Stimulated activated CD4-positive, alpha-beta T cell treated with anti-CD3 and anti-CD28 coated beads, Interleukin-2, amount 100 ng/mL, for 24 hours (primary cell): ENCODE results near the gene AKAP10.
A peak's percentile ranks its signal among the peaks of the same experiment; 100 is the strongest.
"Not testable (repeated sequence)": the region's sequence is repeated elsewhere in the genome, so short reads cannot be mapped to it uniquely, and the experiment has no call there.

Source experiments
- DNase-seq, 2 donors: peaks; one replicate each; pipeline ENCODE4 v3.0.0-alpha.2; 2020

AKAP10 gene

DNA sequence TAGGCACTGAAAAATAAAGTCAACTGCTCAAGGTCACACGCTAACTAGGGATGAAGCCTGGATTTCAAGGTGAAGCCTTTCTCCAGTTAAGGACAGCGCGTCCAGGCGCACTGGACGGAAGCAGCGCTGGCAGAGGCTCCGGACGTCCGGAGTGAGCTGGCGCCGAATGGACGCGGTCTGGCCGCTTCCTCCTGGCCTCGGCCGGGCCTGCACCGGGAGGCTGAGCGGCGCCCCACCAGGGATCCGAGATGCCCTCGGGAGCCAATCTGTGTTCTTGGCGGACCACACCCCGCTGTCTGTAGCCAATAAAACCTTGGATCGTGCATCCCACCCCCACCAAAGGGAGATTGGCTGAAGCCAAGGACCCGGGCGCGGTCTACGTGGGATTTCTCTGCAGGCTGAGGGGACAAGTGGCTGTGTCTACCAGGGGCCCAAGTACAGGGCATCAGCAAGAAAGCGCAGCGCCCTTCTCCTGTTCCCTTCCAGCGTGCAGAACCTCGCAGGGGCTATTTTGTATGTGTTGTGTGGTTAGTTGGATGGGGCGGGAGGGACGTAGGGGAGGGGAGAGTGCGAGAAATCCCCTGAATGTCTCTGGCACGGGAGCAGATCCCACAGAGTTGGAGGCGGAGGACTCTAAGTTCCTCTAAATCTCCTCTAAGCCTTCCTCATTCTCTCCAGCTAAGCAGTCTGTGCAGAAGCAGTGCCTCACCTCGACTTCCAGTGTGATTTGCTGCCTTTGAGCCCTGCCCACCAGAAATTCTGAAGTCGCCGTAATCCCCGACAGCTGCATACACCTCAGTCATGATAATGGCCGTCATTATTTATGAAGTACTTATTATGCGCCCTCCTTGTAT is 2.5 kb upstream of the AKAP10 start:
- no peak for DNase-seq

DNA sequence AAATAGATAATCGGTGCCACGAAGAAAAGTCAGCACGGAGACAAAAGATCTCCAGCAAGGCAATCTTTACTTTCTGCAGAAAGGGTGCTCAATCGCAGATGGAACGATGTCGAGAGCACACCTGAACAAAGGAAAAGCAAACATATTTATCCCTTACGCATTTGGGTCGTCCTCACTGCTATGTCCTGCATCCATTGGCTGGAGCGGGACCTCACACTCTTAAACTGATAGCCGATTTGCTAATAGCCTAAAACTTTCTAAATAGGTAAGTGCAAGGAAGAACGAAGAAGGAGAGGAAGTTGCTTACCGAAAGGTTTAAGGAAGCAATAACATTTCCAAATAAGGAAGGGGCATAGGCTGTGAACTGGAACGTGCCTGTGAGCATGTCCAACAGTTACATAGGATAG is 1.2 kb upstream of the AKAP10 start:
- no peak for DNase-seq

DNA sequence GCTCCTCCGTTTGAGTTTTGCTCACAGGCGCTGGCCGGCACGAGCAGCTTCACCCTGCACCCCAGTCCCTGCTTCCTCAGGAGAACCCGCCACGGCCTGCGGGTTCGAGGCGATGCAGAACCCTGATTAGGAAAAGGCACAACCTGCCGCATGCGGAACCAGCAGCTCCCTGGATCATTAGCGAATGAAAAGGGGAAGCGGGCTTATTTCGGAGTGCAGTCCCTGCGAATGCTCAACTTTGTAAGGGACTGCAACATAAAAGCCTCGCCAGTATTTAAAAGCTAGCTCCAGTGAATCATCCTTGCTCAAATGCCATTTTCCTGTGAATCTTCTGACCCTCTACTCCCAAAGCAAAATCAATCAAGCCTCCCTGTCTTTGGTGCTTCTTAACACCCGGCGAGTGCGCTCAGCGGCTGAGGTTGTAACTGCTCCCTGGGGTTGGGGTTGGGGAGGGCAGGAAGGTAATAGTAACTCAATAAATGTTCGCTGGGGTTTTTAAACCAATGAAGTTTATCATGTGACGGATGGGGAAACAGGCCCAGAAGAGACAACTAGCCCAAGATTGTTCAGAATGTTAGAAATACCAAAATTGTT is 678 bp upstream of the AKAP10 start:
- DNase-seq: peak; percentile 27 to 42

GRCh38 chr17:19975601-19976000 is 2.0 kb downstream of the AKAP10 start:
- DNase-seq: no peak

DNA sequence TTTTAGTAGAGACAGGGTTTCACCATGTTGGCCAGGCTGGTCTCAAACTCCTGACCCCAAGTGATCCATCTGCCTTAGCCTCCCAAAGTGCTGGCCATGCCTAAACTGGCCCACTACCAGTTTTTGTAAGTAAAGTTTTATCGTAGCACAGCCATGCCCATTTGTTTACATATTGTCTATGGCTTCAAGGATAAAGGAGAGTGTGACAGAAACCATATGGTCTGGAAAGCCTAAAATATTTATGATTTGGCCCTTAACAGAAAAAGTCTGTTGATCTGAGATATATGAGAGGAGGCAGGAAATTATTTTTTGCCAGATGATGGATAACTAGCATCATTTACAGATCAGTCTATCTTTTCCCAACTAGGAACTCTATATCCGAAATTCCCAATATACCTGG is 4.5 kb downstream of the AKAP10 start:
- no peak for DNase-seq

- DNase-seq: not testable (repeated sequence)
These were observed 14.7 kb downstream of the AKAP10 start for GRCh38 chr17:19962954-19963353.

GRCh38 chr17:19958023-19958422 is 19.6 kb downstream of the AKAP10 start:
- no peak for DNase-seq

GRCh38 chr17:19955099-19955498 is 22.5 kb downstream of the AKAP10 start:
- DNase-seq: no peak

- DNase-seq: not testable (repeated sequence)
These were observed 26.2 kb downstream of the AKAP10 start for GRCh38 chr17:19951411-19951810.

GRCh38 chr17:19950624-19951195 is 26.9 kb downstream of the AKAP10 start:
- DNase-seq: not testable (repeated sequence)

DNA sequence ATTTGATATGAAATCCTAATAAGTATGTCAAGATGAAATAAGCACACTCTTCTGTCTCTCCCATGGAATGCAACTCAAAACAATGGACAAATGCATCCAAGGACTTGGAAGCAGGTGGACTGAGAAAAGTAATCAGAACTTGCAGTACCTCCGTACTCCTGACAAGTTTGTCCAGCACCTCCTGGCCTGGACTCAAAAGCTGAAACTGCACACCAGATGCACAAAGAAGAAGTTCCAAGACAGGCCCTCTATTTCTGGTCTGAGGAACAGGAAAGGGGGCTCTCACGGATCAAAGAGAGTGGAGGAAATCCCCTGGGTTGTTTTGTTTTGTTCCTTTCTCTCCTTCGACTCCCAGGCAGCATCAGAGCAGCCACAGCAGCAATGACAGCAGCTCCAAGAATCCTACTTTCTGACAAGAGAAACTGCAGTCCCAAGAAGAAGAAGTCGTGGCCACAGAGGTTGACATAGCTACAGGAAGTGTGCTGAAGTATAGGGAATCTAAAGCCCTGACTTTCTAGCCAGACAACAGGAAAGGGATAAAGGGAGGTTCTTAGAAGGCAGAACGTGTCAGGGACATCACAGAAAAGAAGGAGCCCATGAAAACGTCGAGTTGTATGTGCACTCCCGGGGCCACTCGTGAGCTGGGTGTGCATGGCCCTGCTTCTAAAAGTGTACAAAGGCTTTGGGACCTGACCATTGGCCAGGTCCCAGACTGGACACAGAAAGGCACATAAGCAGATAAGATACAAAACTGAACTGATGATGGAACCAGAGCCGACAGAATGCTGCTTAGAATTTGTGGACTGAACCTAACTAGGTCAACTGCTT is 29.3 kb downstream of the AKAP10 start:
- DNase-seq: no peak

DNA sequence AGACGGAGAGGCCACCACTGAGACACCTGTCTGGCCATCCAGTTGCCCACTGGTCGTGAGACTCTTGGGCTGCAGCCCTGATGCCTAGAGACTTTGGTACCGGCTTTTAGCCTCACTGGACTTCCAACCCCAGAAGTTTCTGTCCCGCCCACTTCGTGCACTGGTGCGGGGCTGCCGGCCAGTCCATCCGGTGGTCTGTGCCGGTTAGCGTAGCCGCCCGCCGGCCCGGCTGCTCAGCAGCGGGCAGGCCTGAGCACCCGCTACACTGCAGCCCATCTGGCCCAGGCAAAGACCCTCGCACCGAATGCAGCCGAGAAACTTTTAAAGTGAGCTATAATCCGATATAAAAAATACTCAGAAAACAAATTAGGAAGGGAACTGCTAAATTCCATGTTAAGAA is 30.7 kb downstream of the AKAP10 start:
- no peak for DNase-seq

DNA sequence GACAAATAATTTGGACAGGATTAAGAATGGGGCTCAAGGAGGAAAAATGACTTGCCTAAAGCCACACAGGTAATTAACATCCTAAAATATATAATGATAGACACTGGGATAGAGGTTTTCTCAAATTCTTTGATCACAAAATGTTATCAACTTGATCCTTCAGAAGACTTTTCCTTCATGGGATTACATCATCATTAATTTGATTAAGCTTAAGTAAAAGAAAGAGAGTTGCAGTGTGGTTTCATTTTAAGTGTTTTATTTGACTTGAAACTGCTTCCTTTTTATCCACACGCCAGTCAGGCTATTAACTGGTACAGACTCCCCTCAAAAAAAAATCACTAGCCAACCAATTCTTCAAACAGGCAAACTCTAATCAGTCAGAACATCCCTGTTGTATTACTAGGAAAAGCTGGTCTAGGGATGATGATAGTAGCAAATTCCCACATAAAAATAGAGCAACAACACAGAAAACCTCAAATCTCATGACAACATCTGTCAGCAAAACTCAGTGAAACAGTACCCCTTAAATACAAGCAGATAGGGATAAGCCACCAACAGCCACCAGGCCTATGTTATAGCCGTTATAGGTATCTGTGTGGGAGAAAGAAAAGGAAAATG is 32.5 kb downstream of the AKAP10 start:
- DNase-seq: no peak

DNA sequence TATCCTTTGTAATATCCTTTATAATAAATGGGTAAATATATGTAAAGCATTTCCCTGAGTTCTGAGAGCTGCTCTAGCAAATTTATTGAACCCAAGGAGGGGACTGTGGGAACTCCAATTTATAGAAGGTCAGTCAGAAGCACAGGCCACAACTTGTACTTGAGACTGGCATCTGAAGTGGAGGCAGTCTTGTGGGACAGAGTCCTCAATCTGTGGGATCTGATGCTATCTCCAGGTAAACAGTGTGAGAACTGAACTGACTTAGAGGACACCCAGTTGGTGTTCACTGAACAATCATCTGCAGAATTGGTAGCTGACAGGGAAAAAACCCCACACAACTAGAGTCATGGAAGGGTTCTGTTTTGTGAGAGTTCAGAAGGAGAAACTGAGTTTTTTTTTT is 34.0 kb downstream of the AKAP10 start:
- no peak for DNase-seq

- no peak for DNase-seq
These were observed 34.6 kb downstream of the AKAP10 start for GRCh38 chr17:19943026-19943425.

DNA sequence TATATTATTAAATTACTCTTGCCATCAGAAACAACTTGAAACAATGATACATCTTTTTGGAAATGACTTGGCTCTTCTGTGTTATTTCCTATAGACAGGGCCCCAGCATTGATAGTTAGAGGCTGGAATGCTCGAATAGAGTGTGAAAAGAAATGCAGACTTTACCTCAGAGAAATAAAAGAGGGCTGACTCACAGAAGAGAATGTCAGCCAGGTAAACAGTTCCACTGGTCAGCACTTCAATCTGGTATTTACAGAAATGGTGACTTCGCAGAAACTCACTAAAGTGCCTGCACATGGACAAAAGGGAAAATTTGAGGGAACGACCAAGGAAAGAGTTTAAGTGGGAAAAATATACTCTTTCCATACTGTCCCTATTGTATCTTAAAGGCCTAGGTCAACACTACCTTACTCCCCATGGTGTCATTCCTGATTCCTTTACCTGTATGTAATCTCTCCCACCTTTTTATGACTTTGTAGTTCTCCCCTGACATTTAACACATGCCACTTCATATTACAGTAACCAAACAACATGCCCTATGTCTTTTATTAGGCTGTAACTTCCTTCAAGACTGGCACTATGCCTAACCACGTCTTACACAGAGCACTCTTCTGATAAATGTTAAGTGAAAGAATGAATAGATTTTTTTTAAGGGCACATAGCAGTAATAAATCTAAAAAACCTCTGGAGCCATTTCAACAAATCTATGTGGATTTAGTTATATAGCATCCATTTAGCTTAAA is 36.7 kb downstream of the AKAP10 start:
- DNase-seq: no peak

DNA sequence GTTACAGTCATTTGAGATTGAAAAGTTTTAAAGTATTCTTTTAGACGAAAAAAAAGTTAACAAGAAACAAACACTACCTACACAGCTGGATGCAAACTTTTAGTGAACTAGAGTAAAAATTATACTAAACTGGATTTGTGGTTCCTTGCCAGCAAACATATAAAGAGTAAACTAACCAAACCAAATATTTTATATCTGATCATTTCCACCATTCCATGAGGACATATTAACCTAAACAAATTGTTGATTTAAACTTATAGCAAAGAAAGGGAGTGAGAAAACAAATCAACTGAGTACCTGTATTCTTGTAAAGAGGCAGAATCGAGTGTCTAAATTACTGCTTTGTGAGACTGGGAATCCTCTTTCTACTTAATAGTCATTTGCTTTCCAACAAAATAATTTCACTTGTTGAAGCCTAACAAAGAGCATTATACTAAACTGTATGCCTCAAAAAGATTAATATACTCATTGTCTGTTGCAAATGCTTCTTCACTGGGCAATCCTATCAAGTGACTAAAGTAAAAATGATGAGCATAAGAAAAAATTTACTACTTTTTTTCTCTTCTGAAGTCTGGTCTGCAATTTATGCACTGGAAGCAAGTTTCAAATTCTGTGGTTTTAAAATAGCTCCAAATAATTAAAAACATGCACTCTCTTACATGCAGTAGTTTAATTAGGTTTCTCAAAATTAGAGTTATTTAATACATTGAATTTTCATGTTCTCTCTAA is 37.5 kb downstream of the AKAP10 start:
- no peak for DNase-seq

DNA sequence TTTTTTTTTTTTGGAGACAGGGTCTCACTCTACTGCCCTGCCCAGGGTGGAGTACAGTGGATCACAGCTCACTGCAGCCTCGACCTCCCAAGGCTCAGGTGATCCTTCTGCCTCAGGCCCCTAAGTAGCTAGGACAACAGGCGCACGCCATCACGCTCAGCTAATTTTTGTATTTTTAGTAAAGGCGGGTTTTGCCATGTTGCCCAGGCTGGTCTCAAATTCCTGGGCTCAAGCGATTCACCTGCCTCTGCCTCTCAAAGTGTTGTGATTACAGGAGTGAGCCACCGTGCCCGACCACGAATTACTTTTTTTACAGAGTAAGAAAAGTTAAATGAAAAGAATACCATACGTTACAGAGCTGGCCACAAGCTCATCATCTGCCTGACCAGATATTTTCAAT is 38.9 kb downstream of the AKAP10 start:
- no peak for DNase-seq

GRCh38 chr17:19937522-19937921 is 40.1 kb downstream of the AKAP10 start:
- DNase-seq: no peak

DNA sequence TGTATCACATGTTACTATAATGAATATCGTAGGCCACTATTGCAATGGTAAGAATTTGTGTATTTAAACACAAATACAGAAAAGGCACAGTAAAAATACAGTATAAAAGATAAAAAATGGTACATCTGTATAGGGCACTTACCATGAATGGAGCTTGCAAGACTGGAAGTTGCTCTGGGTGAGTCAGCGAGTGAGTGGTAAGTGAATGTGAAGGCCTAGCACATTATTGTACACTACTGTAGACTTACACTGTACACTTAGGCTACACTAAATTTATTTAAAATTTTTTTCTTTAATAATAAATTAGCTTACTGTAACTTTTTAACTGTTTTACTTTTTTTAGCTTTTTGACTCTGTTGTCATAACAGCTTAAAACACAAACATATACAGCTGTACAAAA is 42.5 kb downstream of the AKAP10 start:
- no peak for DNase-seq

DNA sequence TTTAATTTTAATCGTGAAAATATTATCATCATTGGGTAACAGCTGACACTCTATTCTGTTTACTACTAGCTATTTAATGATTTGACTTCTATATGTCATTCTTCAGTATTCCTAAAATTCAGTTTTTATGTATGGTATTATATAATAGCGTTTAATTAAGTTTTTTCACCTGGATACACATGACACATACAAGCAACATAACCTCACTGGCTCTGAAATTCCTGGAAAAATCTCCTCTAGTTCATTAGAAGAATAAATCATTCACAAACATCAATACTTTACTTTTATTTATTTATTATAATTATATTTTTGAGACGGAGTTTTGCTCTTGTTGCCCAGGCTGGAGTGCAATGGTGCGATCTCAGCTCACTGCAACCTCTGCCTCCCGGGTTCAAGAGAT is 44.0 kb downstream of the AKAP10 start:
- no peak for DNase-seq
